Small intestine (tissue), 7 donors: Measurements from ENCODE around the gene CALHM3. TPM values are rescaled to one million over a fixed set of nuclear protein-coding genes. Genes with fewer than 3 reads are reported as not detected.

Experiments
- DNase-seq, 2 donors: peaks; one replicate each; pipeline versions ENCODE4 v3.0.0 to v3.0.0-alpha.2; 2013
- FAIRE-seq: peaks from 2 replicates; lab custom pipeline; 2012; peaks lifted over from hg19 to GRCh38; lab: Jason Lieb, UNC
- H3K27ac ChIP-seq, 3 donors: one replicate each; pipeline ENCODE4 v1.5.1; 2013; ENCODE audit warnings: low read length in 2 of 3, mild to moderate bottlenecking in 2 of 3, control low read depth in 1 of 3, inconsistent platforms in 1 of 3, low read depth in 1 of 3, moderate library complexity in 1 of 3
- H3K27me3 ChIP-seq, 3 donors: one replicate each; pipeline ENCODE4 v1.6.1; 2013; ENCODE audit warnings: low read length in 3 of 3, inconsistent platforms in 1 of 3; ENCODE audit not compliant: control insufficient read depth in 3 of 3, insufficient read depth in 3 of 3
- H3K36me3 ChIP-seq, 3 donors: one replicate each; pipeline ENCODE4 v1.6.1; 2013; ENCODE audit warnings: low read length in 3 of 3, inconsistent platforms in 1 of 3, low read depth in 1 of 3, mild to moderate bottlenecking in 1 of 3, moderate library complexity in 1 of 3; ENCODE audit not compliant: control insufficient read depth in 3 of 3, insufficient read depth in 2 of 3
- H3K4me1 ChIP-seq, 3 donors: one replicate each; pipeline ENCODE4 v1.6.1; 2013; ENCODE audit warnings: low read length in 2 of 3, inconsistent platforms in 1 of 3, low read depth in 1 of 3, mild to moderate bottlenecking in 1 of 3, moderate library complexity in 1 of 3; ENCODE audit not compliant: control insufficient read depth in 3 of 3, insufficient read depth in 2 of 3
- H3K4me3 ChIP-seq, 3 donors: one replicate each; pipeline ENCODE4 v1.5.1; 2013; ENCODE audit warnings: low read length in 3 of 3, control low read depth in 1 of 3, inconsistent platforms in 1 of 3, low read depth in 1 of 3, mild to moderate bottlenecking in 1 of 3, moderate library complexity in 1 of 3
- H3K9me3 ChIP-seq, 2 donors: one replicate each; pipeline ENCODE4 v1.6.1; 2013; ENCODE audit warnings: low read depth in 1 of 2, low read length in 1 of 2; ENCODE audit not compliant: control insufficient read depth in 2 of 2, insufficient read depth in 1 of 2
- WGBS, 3 donors: extraction: QIAGEN DNeasy Blood & Tissue Kit; methylation state at CpG; one replicate each; pipeline ENCODE4 v1.1.7; 2013; 5-methylcytosine and 5-hydroxymethylcytosine counted together
- polyA plus RNA-seq, 4 donors: library from polyadenylated mRNA; stranded (reverse) in 3 of 4; unstranded in 1 of 4; fragments of 200-250 nt in 3 of 4; fragments of 120-200 nt in 1 of 4; gene quantifications; one replicate each; pipeline versions ENCODE4 v1.2.1 to v1.2.3, GENCODE V29; 2013
- donor health status: healthy with polysubstance abuse.
- donor health status: control.
- donor health status: control.
- donor health status: Bipolar disorder and iron deficiency.
- donor health status: healthy.

CALHM3 gene
- polyA plus RNA-seq, 4 donors, result 0.13 TPM; not detected in 3

- DNase-seq (no peak), FAIRE-seq (no peak)
- Histone ChIP-seq H3K27ac (no peak overlapping the region), H3K4me1 (no peaks in the 10 kb centered on the region), H3K27me3 (no peaks in the 10 kb centered on the region), H3K36me3 (no peaks in the 10 kb centered on the region), H3K9me3 (no peaks in the 10 kb centered on the region), H3K4me3 (no peak overlapping the region)
- WGBS, 3 donors, result 57 to 64% (median 62%) methylated on average over 4 of the region's 4 CpGs
These were observed 19.4 kb downstream of the CALHM3 start for GRCh38 chr10:103459615-103460014.

- Histone ChIP-seq H3K27ac (no peak within 1 kb of the TSS), H3K27me3 (no peaks in the 10 kb centered on the region), H3K36me3 (no peaks in the 10 kb centered on the region), H3K9me3 (no peaks in the 10 kb centered on the region), H3K4me3 (no peak within 1 kb of the TSS), H3K4me1 (no peaks in the 10 kb centered on the region)
- FAIRE-seq (no peak), DNase-seq (peak in 1 of 2 donors; percentile 26)
- WGBS, 3 donors, result 48 to 70% (median 54%) methylated on average over 5 to 9 of the region's 9 CpGs
These were observed 20.3 kb downstream of the CALHM3 start, which contains the start of gene CALHM1 for GRCh38 chr10:103458720-103459119. CALHM1 (minus strand) TSS chr10:103458900; CDS start chr10:103458751, 149 bp downstream.

- Histone ChIP-seq H3K4me3 (no peak overlapping the region), H3K27ac (no peak overlapping the region), H3K4me1 (no peaks in the 10 kb centered on the region), H3K9me3 (no peaks in the 10 kb centered on the region), H3K36me3 (no peaks in the 10 kb centered on the region), H3K27me3 (no peaks in the 10 kb centered on the region)
- FAIRE-seq (no peak), DNase-seq (no peak)
- 94 to 96% (median 96%) methylated on average over 39 of the region's 39 CpGs for WGBS, 3 donors
These were observed 21.0 kb downstream of the CALHM3 start for GRCh38 chr10:103457896-103458583.

- no peaks in the 10 kb centered on the region for H3K9me3 ChIP-seq
- no peak overlapping the region for H3K27ac ChIP-seq
- WGBS, 3 donors, result 66 to 79% (median 78%) methylated on average over 8 of the region's 8 CpGs
- no peaks in the 10 kb centered on the region for H3K36me3 ChIP-seq
- no peaks in the 10 kb centered on the region for H3K27me3 ChIP-seq
- H3K4me1 ChIP-seq, result peaks cover 0 to 6% (median 0%) of the 10 kb centered on the region in 3 donors
- no peak overlapping the region for H3K4me3 ChIP-seq
- DNase-seq (no peak), FAIRE-seq (no peak)
These were observed 21.8 kb downstream of the CALHM3 start for GRCh38 chr10:103457176-103457712.

- FAIRE-seq (no peak), DNase-seq (no peak)
- Histone ChIP-seq H3K27me3 (no peaks in the 10 kb centered on the region), H3K4me1 (peaks cover 0 to 6% (median 0%) of the 10 kb centered on the region in 3 donors), H3K36me3 (no peaks in the 10 kb centered on the region), H3K9me3 (no peaks in the 10 kb centered on the region), H3K4me3 (no peak overlapping the region), H3K27ac (no peak overlapping the region)
- 86 to 90% (median 89%) methylated on average over 9 of the region's 9 CpGs for WGBS, 3 donors
These were observed 22.9 kb downstream of the CALHM3 start for GRCh38 chr10:103456074-103456660.

GRCh38 chr10:103455235-103455634 is 23.8 kb downstream of the CALHM3 start:
- DNase-seq (no peak), FAIRE-seq (no peak)
- WGBS, 3 donors, result 85 to 90% (median 86%) methylated on average over 25 of the region's 25 CpGs
- Histone ChIP-seq H3K9me3 (no peaks in the 10 kb centered on the region), H3K27me3 (no peaks in the 10 kb centered on the region), H3K36me3 (peaks cover 0 to 3% (median 0%) of the 10 kb centered on the region in 3 donors), H3K4me3 (no peak overlapping the region), H3K27ac (no peak overlapping the region), H3K4me1 (peaks cover 0 to 6% (median 0%) of the 10 kb centered on the region in 3 donors)

- H3K36me3 ChIP-seq, result peaks cover 0 to 14% (median 0%) of the 10 kb centered on the region in 3 donors
- H3K27me3 ChIP-seq, result no peaks in the 10 kb centered on the region
- DNase-seq, result no peak
- H3K9me3 ChIP-seq, result no peaks in the 10 kb centered on the region
- no peak overlapping the region for H3K27ac ChIP-seq
- 79 to 93% (median 82%) methylated on average over 4 of the region's 4 CpGs for WGBS, 3 donors
- no peak overlapping the region for H3K4me3 ChIP-seq
- no peak for FAIRE-seq
- H3K4me1 ChIP-seq, result peaks cover 0 to 6% (median 0%) of the 10 kb centered on the region in 3 donors
These were observed 25.0 kb downstream of the CALHM3 start for GRCh38 chr10:103454026-103454425.

- no peak for FAIRE-seq
- no peak for DNase-seq
These were observed 26.4 kb downstream of the CALHM3 start for GRCh38 chr10:103452506-103453230.

More at GRCh38 chr10:103452506-103453230, 26.4 kb downstream of the CALHM3 start:
- H3K4me1 ChIP-seq, result peaks cover 0 to 6% (median 0%) of the 10 kb centered on the region in 3 donors
- H3K9me3 ChIP-seq, result no peaks in the 10 kb centered on the region
- H3K27me3 ChIP-seq, result no peaks in the 10 kb centered on the region
- peaks cover 0 to 20% (median 1%) of the 10 kb centered on the region in 3 donors for H3K36me3 ChIP-seq
- peak overlapping the region; percentile 55 to 67 (median 57) for H3K4me3 ChIP-seq
- peak overlapping the region in 1 of 3 donors; percentile 89 for H3K27ac ChIP-seq
- WGBS, 3 donors, result 27 to 33% (median 30%) methylated on average over 27 of the region's 27 CpGs
